H1 (cell line): ENCODE measurements around the gene SNTG2. TPM values are rescaled to one million over a fixed set of nuclear protein-coding genes. Genes with fewer than 3 reads are reported as not detected.

Source experiments
- CTCF ChIA-PET: fragments of 300-600 bp; sonication (Branson Sonifier 250); formaldehyde crosslinking; loops from one replicate; lab custom pipeline; 2021; ENCODE audit not compliant: partially characterized antibody; lab: Charles Lee
- POLR2A ChIA-PET: fragments of 300-600 bp; sonication (Branson Sonifier 250); formaldehyde crosslinking; loops from one replicate; lab custom pipeline; 2021; ENCODE audit warnings: inconsistent platforms; ENCODE audit not compliant: partially characterized antibody; lab: Charles Lee
- DNase-seq, 2 experiments: peaks; one replicate each; pipeline versions ENCODE4 v3.0.0 to v3.0.0-alpha.2; 2010 to 2022; ENCODE audit warnings: low spot score in 2 of 2, low read depth in 1 of 2, mixed read lengths in 1 of 2
- FAIRE-seq: peaks from 2 replicates; lab custom pipeline; 2011; peaks lifted over from hg19 to GRCh38; lab: Jason Lieb, UNC
- H2AFZ ChIP-seq: 2 replicates; pipeline ENCODE4 v1.8.1; 2012; ENCODE audit warnings: low read length, inconsistent platforms
- H2AK5ac ChIP-seq: 2 replicates; pipeline ENCODE4 v1.6.1; 2013; ENCODE audit warnings: low read depth, low read length
- H2BK120ac ChIP-seq: replicated peaks from 2 replicates; pipeline ENCODE3; 2013; ENCODE audit warnings: low read depth, low read length, inconsistent platforms
- H2BK12ac ChIP-seq: 2 replicates; pipeline ENCODE4 v1.6.1; 2013; ENCODE audit warnings: low read depth, low read length
- H2BK15ac ChIP-seq: 2 replicates; pipeline ENCODE4 v1.6.1; 2013; ENCODE audit warnings: low read length
- H2BK20ac ChIP-seq: 2 replicates; pipeline ENCODE4 v1.6.1; 2013; ENCODE audit warnings: low read length
- H2BK5ac ChIP-seq: 2 replicates; pipeline ENCODE4 v1.6.1; 2013; ENCODE audit warnings: low read depth, low read length
- H3K14ac ChIP-seq: 2 replicates; pipeline ENCODE4 v1.6.1; 2013; ENCODE audit warnings: inconsistent platforms; ENCODE audit not compliant: insufficient read length
- H3K18ac ChIP-seq: 2 replicates; pipeline ENCODE4 v1.6.1; 2013; ENCODE audit warnings: low read length; ENCODE audit errors: extremely low read depth
- H3K23ac ChIP-seq: 2 replicates; pipeline ENCODE4 v1.6.1; 2013; ENCODE audit warnings: inconsistent platforms; ENCODE audit not compliant: insufficient read length
- H3K23me2 ChIP-seq: 2 replicates; pipeline ENCODE4 v1.6.1; 2013; ENCODE audit warnings: low read depth, low read length
- H3K27ac ChIP-seq: 2 replicates; pipeline ENCODE4 v1.6.1; 2011; ENCODE audit warnings: low read depth, low read length, inconsistent platforms
- H3K27me3 ChIP-seq, 4 experiments: replicated peaks in 1 of 4; 1 replicate in 1 of 4; 2 replicates in 3 of 4; pipeline versions ENCODE4 v1.6.1 to v1.8.1; 2011 to 2013; ENCODE audit warnings: low read length in 3 of 4, mild to moderate bottlenecking in 3 of 4, inconsistent platforms in 2 of 4, mixed read lengths in 2 of 4, moderate library complexity in 1 of 4; ENCODE audit not compliant: control insufficient read depth in 3 of 4, insufficient read depth in 3 of 4; ENCODE audit errors: extremely low read depth in 1 of 4
- H3K36me3 ChIP-seq, 4 experiments: 2 replicates each; pipeline versions ENCODE4 v1.6.1 to v1.8.1; 2011 to 2013; ENCODE audit warnings: mild to moderate bottlenecking in 4 of 4, low read length in 3 of 4, moderate library complexity in 2 of 4, control low read depth in 1 of 4, inconsistent platforms in 1 of 4; ENCODE audit not compliant: insufficient read depth in 4 of 4, control insufficient read depth in 2 of 4
- H3K4ac ChIP-seq: replicated peaks from 2 replicates; pipeline ENCODE3; 2013; ENCODE audit warnings: low read length, low read depth, mixed read lengths, inconsistent platforms; ENCODE audit not compliant: insufficient read length
- H3K4me1 ChIP-seq, 4 experiments: replicated peaks in 1 of 4; 1 replicate in 1 of 4; 2 replicates in 3 of 4; pipeline versions ENCODE4 v1.6.1 to v1.8.1; 2011 to 2013; ENCODE audit warnings: low read length in 3 of 4, inconsistent platforms in 2 of 4, mixed read lengths in 1 of 4; ENCODE audit not compliant: insufficient read depth in 4 of 4, control insufficient read depth in 3 of 4
- H3K4me2 ChIP-seq, 2 experiments: 2 replicates each; pipeline versions ENCODE4 v1.6.1 to v1.8.1; 2011 to 2013; ENCODE audit warnings: low read depth in 2 of 2, low read length in 2 of 2, control low read depth in 1 of 2, inconsistent platforms in 1 of 2, mild to moderate bottlenecking in 1 of 2; ENCODE audit not compliant: insufficient read depth in 1 of 2
- H3K4me3 ChIP-seq, 4 experiments: fragments of 200-600, 300-600 bp in 1 of 4; sonication (generic), shearing (Covaris generic), sonication (Bioruptor Twin) in 1 of 4; 2 replicates each; pipeline versions ENCODE4 v1.5.1 to v1.8.1; 2011 to 2016; ENCODE audit warnings: low read length in 4 of 4, low read depth in 3 of 4, control low read depth in 2 of 4, inconsistent platforms in 2 of 4, mild to moderate bottlenecking in 2 of 4, mixed read lengths in 1 of 4, moderate library complexity in 1 of 4; ENCODE audit not compliant: insufficient read depth in 2 of 4; ENCODE audit errors: extremely low read depth in 1 of 4
- H3K56ac ChIP-seq: replicated peaks from 2 replicates; pipeline ENCODE3; 2013; ENCODE audit warnings: low read depth, mild to moderate bottlenecking, mixed read lengths, low read length, inconsistent platforms; ENCODE audit not compliant: insufficient read length
- H3K79me1 ChIP-seq: 2 replicates; pipeline ENCODE4 v1.6.1; 2013; ENCODE audit warnings: low read depth, low read length, control low read depth
- H3K79me2 ChIP-seq, 2 experiments: 2 replicates each; pipeline versions ENCODE4 v1.6.1 to v1.8.1; 2012 to 2013; ENCODE audit warnings: low read length in 2 of 2, mild to moderate bottlenecking in 2 of 2, inconsistent platforms in 1 of 2; ENCODE audit not compliant: insufficient read depth in 2 of 2, control insufficient read depth in 1 of 2
- H3K9ac ChIP-seq, 4 experiments: replicated peaks in 1 of 4; 1 replicate in 1 of 4; 2 replicates in 3 of 4; pipeline versions ENCODE4 v1.6.1 to v1.8.1; 2011 to 2013; ENCODE audit warnings: low read depth in 3 of 4, low read length in 3 of 4, control low read depth in 2 of 4, mild to moderate bottlenecking in 2 of 4, moderate library complexity in 2 of 4, inconsistent platforms in 1 of 4; ENCODE audit errors: extremely low read depth in 1 of 4
- H3K9me3 ChIP-seq, 2 experiments: 2 replicates each; pipeline versions ENCODE4 v1.6.1 to v1.8.1; 2012 to 2013; ENCODE audit warnings: mild to moderate bottlenecking in 2 of 2, moderate library complexity in 2 of 2, control low read depth in 1 of 2, inconsistent platforms in 1 of 2, low read depth in 1 of 2, low read length in 1 of 2, mixed read lengths in 1 of 2; ENCODE audit not compliant: insufficient read depth in 2 of 2
- H4K20me1 ChIP-seq, 2 experiments: replicated peaks in 1 of 2; 2 replicates each; pipeline versions ENCODE3 to v1.8.1; 2011 to 2013; ENCODE audit warnings: inconsistent platforms in 2 of 2, low read length in 2 of 2, mild to moderate bottlenecking in 1 of 2; ENCODE audit not compliant: insufficient read depth in 2 of 2, control insufficient read depth in 1 of 2
- H4K5ac ChIP-seq: 2 replicates; pipeline ENCODE4 v1.6.1; 2013; ENCODE audit warnings: low read length, low read depth, mixed read lengths, inconsistent platforms; ENCODE audit not compliant: insufficient read length
- H4K8ac ChIP-seq: 2 replicates; pipeline ENCODE4 v1.8.0; 2013; ENCODE audit warnings: mild to moderate bottlenecking, moderate library complexity, low read length, inconsistent platforms; ENCODE audit not compliant: insufficient read depth; ENCODE audit errors: extremely low read depth
- H4K91ac ChIP-seq: replicated peaks from 2 replicates; pipeline ENCODE3; 2013; ENCODE audit warnings: low read length, mixed read lengths, inconsistent platforms; ENCODE audit not compliant: insufficient read length
- EGR1 ChIP-seq: IDR thresholded peaks from 2 replicates; pipeline ENCODE4 v1.6.1; 2011; ENCODE audit warnings: low read depth, low read length, borderline replicate concordance
- WGBS, 2 experiments: shearing (Covaris generic) in 1 of 2; methylation state at CpG; one replicate each; pipeline versions ENCODE4 v1.1.6 to v1.1.7; 2013 to 2015; ENCODE audit warnings: low lambda C conversion rate in 2 of 2, mixed read lengths in 2 of 2, inconsistent platforms in 1 of 2, low coverage in 1 of 2, missing lambda C conversion rate in 1 of 2; ENCODE audit not compliant: insufficient replicate concordance in 2 of 2, insufficient coverage in 1 of 2, insufficient read length in 1 of 2; ENCODE audit errors: extremely low coverage in 1 of 2, missing lambda C conversion rate in 1 of 2; 5-methylcytosine and 5-hydroxymethylcytosine counted together
- polyA plus RNA-seq, 7 experiments: library from polyadenylated mRNA; depleted of rRNA in 3 of 7; stranded (reverse) in 5 of 7; unstranded in 2 of 7; fragments of >200 nt in 5 of 7; fragments of 200-250 nt in 2 of 7; gene quantifications; 1 replicate in 5 of 7; 2 replicates in 1 of 7; 4 replicates in 1 of 7; pipeline versions ENCODE4 v1.2.1 to v1.2.3, GENCODE V29; 2011 to 2013; ENCODE audit warnings: missing spikeins in 2 of 7, mixed read lengths in 2 of 7
- total RNA-seq: library from RNA; stranded (reverse); fragmentation: NEBNext Ultra II Directional; extraction: Animal tissue kit (Norgen Biotek cat#: 25700); gene quantifications from 2 replicates; pipeline ENCODE4 v1.2.1, GENCODE V29; 2021
- TF ChIP-seq, protein P1 (sequence below), 3 experiments: IDR thresholded peaks; 1 replicate in 2 of 3; 2 replicates in 1 of 3; pipeline versions ENCODE4 v1.5.1 to v1.6.1; 2011; ENCODE audit warnings: low read length in 3 of 3, mild to moderate bottlenecking in 3 of 3, inconsistent platforms in 2 of 3, low read depth in 1 of 3, moderate library complexity in 1 of 3; ENCODE audit not compliant: insufficient read depth in 1 of 3; ENCODE audit errors: control extremely low read depth in 1 of 3

The SNTG2 gene
- total and polyA plus RNA-seq, 2 of the 8 experiments (the other 6 are each of a cell fraction or from before 2014, with no cell fraction given), result 6.6 to 18.1 TPM

DNA sequence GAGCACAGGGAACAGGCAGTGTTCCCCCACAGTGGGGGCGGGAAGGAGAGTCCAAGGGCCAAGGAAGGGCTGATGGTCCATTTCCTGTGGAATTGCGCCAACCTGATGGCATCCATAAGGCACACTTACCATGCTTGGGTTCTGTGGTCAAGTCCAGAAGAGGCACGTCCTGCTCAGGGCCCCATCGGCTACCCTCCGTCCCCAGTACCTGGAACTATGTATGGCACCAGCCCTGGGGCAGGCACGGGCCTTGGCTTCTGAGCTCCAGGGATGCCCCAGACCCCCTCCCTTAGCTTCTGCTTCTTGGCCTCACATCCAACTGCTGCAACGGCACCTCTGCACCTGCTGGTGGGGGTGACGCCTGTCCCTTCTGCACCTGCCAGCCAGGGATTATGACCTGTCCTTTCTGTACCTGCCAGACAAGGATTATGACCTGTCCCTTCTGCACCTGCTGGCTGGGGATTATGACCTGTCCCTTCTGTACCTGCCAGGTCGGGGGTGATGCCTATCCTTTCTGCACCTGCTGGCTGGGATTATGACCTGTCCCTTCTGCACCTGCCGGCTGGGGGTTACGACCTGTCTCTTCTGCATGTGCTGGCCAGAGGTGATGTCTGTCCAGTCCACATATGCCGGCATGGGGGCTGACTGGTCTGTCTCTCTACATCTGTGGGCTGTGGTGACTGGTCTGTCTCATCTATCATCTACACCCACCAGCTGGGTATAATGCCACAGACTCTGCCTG lies 45.4 kb upstream of the SNTG2 start:
- no peak overlapping the region for H3K14ac ChIP-seq
- no peaks in the 10 kb centered on the region for H4K20me1 ChIP-seq
- peak overlapping the region; percentile 55 for H3K18ac ChIP-seq
- H3K23ac ChIP-seq, result no peak overlapping the region
- TF ChIP-seq, protein P1, sequence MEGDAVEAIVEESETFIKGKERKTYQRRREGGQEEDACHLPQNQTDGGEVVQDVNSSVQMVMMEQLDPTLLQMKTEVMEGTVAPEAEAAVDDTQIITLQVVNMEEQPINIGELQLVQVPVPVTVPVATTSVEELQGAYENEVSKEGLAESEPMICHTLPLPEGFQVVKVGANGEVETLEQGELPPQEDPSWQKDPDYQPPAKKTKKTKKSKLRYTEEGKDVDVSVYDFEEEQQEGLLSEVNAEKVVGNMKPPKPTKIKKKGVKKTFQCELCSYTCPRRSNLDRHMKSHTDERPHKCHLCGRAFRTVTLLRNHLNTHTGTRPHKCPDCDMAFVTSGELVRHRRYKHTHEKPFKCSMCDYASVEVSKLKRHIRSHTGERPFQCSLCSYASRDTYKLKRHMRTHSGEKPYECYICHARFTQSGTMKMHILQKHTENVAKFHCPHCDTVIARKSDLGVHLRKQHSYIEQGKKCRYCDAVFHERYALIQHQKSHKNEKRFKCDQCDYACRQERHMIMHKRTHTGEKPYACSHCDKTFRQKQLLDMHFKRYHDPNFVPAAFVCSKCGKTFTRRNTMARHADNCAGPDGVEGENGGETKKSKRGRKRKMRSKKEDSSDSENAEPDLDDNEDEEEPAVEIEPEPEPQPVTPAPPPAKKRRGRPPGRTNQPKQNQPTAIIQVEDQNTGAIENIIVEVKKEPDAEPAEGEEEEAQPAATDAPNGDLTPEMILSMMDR (IDR thresholded peaks at IDR 0.05; ENCODE audit: control extremely low read depth in 1 of 3, insufficient read depth in 1 of 3, low read depth in 1 of 3, low read length in 3 of 3), result peak in 1 of 3 experiments; percentile 1; a peak in 1 of 4 replicates
- TF ChIP-seq EGR1, result no peak
- H3K9me3 ChIP-seq, result peaks cover 4 to 5% of the 10 kb centered on the region in 2 experiments; a peak in 2 of 4 replicates
- H4K5ac ChIP-seq, result no peak overlapping the region
- no peak overlapping the region for H3K56ac ChIP-seq
- no peaks in the 10 kb centered on the region for H3K79me2 ChIP-seq
- H3K4me1 ChIP-seq, result peaks cover 8 to 19% (median 14%) of the 10 kb centered on the region in 4 experiments
- WGBS, 2 experiments, result 91% methylated on average over 12 of the region's 12 CpGs; no CpG with 5 or more reads in 1 of the 2 experiments
- DNase-seq, result peak in 1 of 2 experiments; percentile 49
- ChIA-PET POLR2A (no interaction called here), CTCF (interaction anchor here (0.9 to 4.9 kb wide), 8 partner anchors 8 to 249 kb away, joined by 3 to 18 read pairs (median 3); no protein-coding TSS in a partner anchor)
- no peaks in the 10 kb centered on the region for H3K79me1 ChIP-seq
- H4K91ac ChIP-seq, result peak overlapping the region; percentile 22
- H3K36me3 ChIP-seq, result no peaks in the 10 kb centered on the region
- H3K23me2 ChIP-seq, result no peaks in the 10 kb centered on the region
- H2AFZ ChIP-seq, result 0 out of 2 replicates have a peak overlapping the region, but pooled peaks have one; percentile 50
- H3K4me2 ChIP-seq, result no peak overlapping the region; a peak in 2 of 4 replicates
- peak overlapping the region; percentile 51; the same call in 1 of the 2 replicates for H2BK20ac ChIP-seq
- H3K27ac ChIP-seq, result no peak overlapping the region
- FAIRE-seq, result no peak
- H2BK120ac ChIP-seq, result no peak overlapping the region
- H2BK12ac ChIP-seq, result peak overlapping the region; percentile 35; the same call in 1 of the 2 replicates
- no peak overlapping the region for H3K9ac ChIP-seq
- no peak overlapping the region for H3K4ac ChIP-seq
- H3K27me3 ChIP-seq, result peaks cover 0 to 3% (median 1%) of the 10 kb centered on the region in 4 experiments; a peak in 2 of 7 replicates
- H2AK5ac ChIP-seq, result no peak overlapping the region
- H3K4me3 ChIP-seq, result no peak overlapping the region
- no peak overlapping the region for H2BK5ac ChIP-seq
- H4K8ac ChIP-seq, result no peak overlapping the region
- H2BK15ac ChIP-seq, result no peak overlapping the region; the same call in 1 of the 2 replicates
